Measurements from ENCODE around the gene TLN1. TPM values are rescaled to one million over a fixed set of nuclear protein-coding genes. Genes with fewer than 3 reads are reported as not detected.

The TLN1 gene
- total RNA-seq, 4 donors from 2014 or later = 301 to 553 (median 412) TPM

DNA sequence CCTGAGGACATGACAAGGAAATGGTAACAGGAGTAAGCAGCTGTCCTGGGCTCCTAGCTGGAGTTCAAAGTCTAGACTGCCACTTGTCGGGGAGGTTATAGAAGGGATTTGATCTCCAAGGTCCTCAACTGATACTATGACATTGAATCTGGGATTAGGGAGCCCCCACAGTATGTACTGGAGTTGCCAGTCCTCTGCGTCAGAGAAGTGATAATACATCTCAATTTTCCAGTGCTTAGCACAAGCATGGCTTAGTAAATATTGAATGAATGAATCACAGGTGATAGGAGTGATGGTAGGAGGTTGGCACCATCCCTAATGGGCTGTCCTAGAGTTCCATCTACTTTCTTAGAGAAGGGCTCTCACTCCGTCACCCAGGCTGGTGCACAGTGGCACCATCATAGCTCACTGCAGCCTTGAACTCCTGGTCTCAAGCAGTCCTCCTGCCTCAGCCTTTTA is 36.0 kb downstream of the TLN1 start:
- no peak for ATAC-seq (ENCODE audit: low FRiP score)
- no peak for DNase-seq (ENCODE audit: low spot score)
- TF ChIP-seq, protein P1, sequence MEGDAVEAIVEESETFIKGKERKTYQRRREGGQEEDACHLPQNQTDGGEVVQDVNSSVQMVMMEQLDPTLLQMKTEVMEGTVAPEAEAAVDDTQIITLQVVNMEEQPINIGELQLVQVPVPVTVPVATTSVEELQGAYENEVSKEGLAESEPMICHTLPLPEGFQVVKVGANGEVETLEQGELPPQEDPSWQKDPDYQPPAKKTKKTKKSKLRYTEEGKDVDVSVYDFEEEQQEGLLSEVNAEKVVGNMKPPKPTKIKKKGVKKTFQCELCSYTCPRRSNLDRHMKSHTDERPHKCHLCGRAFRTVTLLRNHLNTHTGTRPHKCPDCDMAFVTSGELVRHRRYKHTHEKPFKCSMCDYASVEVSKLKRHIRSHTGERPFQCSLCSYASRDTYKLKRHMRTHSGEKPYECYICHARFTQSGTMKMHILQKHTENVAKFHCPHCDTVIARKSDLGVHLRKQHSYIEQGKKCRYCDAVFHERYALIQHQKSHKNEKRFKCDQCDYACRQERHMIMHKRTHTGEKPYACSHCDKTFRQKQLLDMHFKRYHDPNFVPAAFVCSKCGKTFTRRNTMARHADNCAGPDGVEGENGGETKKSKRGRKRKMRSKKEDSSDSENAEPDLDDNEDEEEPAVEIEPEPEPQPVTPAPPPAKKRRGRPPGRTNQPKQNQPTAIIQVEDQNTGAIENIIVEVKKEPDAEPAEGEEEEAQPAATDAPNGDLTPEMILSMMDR (IDR thresholded peaks at IDR 0.05) = no peak

DNA sequence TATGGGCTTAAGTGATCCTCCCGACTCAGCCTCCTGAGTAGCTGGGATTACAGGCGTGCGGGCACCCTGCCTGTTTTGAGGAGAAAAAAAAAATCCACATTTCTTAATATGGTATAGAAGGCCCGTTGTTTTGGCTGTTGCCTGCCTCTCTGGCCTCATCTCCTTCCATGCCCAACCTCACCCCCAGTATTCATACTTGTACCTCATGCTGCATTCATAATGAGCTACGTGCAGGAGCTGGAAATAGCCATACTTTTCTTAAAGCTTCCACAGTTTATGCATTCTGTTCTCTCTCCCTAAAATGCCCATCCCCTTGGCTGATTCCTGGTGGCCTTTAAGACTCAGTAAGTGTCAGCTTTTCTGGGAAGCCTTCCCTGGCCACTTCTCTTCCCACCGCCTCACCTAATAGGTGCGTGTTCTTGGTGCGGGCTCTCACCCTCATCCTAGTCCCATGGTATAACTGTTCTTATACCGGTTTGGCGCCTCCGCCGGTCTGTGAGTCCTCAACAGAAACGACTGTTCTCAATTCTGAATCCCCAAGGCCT is 40.2 kb downstream of the TLN1 start:
- no peak for DNase-seq (ENCODE audit: low spot score)
- TF ChIP-seq, protein P1 (IDR thresholded peaks at IDR 0.05) = no peak
- no peak for ATAC-seq (ENCODE audit: low FRiP score)

DNA sequence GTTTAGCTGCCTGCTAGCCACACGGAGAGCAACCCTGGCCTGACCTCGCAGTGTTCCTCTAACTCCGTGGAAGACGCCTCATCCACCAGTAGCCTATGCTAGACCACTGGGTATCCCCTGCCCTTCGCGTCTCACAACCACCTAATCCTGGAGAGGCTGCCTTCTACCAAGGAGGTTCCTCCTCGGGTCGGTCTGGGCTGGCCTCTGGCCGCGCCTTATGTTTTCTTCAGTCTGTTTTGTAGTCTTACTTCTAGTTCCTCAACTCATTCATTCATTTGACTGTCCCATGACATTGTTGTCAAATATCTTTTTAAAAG is 40.7 kb downstream of the TLN1 start:
- peak; percentile 15 for ATAC-seq (ENCODE audit: low FRiP score)
- no peak for DNase-seq (ENCODE audit: low spot score)
- TF ChIP-seq, protein P1 (IDR thresholded peaks at IDR 0.05) = no peak

DNA sequence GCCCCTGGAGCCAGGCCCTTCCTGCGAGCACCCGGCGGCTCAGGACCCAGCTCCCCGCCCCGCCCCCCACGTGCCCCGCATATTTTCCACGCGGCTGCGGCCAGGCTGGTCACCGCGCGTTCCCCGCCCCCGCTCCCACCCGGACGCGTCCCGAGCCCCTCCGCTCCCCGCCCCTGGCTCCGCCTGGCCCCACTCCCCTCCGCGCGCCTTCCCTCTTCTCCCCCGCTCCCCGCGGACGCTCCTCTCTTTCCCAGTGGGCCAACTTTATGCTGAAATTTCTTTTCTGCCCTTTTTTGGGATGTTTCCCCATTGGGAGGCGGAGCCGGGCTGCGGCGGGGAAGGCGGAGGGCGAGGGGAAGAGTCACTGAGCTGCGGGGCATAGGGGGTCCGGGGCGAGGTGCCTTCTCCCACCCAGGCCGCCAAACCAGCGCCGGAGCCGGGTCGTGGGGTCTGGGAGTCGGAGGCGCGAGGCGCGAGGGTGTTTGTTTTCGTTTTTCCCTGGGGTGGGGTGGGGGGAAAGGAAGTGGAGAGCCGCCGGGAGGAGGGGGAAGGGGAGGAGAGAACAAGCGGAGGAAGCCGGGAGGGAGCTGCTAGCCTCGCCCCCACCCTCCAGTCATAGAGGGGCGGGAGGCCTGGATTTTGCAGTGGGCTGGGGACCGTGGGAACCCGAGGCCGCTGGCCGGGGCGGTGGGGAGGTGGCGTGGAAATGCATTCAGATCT is 41.2 kb downstream of the TLN1 start:
- TF ChIP-seq, protein P1 (IDR thresholded peaks at IDR 0.05) = no peak
- peak; percentile 52 for ATAC-seq (ENCODE audit: low FRiP score)
- peak; percentile 59 for DNase-seq (ENCODE audit: low spot score)

DNA sequence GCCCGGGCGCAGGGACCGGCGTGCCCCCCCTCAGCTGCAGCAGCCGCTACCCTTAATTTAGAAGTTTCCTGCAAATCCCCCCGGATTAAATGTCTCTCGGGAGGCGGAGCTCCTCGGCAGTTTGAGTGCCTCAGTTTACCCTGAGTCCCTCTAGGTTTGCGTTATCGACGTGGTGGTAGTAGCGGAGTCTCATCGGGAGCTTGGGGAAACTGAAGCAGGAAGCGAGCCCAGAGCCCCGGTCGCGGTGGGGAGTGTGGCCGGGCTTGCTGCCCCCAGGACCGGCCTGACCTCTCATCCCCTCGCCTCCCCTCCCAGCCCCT is 41.7 kb downstream of the TLN1 start:
- TF ChIP-seq, protein P1 (IDR thresholded peaks at IDR 0.05) = no peak
- DNase-seq (ENCODE audit: low spot score) = no peak
- ATAC-seq (ENCODE audit: low FRiP score) = peak; percentile 1

DNA sequence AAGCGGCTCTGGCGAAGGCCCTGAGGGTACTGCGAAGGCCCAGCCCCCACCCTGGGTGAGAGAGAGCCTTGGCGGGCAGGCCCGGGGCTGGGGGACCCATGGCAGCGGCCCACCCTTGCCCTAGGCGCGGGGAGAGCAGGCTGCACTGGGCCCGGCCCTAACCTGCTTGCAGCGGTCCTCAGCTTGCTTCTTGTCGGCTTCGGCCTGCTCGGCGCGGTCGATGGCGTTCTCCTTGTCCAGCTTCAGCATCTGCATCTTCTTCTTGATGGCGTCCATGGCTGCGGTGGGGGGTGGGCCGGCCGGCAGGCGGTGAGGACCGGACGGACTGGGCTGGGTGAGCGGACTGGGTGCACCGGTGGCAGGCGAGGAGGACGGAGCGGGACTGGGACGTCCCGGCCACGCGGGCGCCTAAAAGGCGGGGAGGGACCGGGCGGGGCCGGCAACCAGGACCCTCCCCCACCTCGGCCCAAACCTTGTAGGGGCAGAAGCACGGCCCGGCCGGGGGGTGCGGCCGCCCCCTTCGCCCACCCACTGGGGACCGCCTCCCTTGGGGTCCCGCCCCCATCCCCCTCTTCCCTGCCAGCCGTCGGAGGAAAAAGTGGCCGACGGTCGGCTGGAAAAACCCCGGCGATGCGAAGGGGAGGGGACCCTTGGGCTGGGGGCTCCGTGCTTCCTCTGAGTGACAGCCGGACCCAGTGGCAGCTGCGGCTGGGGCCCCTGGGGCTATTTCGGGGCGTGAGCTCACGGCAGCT is 42.3 kb downstream of the TLN1 start, which contains the start of gene TPM2:
Gene TPM2 (minus strand): TSS at position 384 of the 752 bp plus-strand sequence. CDS start 108 bp downstream, at position 276.
- TF ChIP-seq, protein P1 (IDR thresholded peaks at IDR 0.05) = no peak
- peak; percentile 30 for ATAC-seq (ENCODE audit: low FRiP score)
- DNase-seq (ENCODE audit: low spot score) = no peak

All from omental fat pad (tissue), 4 donors.